GM18511 (cell line): ENCODE measurements around the gene FAM204A.

Experiments used
- ATAC-seq: cut with Tn5 transposase; IDR thresholded peaks from one replicate; pipeline ENCODE4 v1.9.1; 2021; ENCODE audit warnings: mild to moderate bottlenecking, moderate library complexity; ENCODE audit not compliant: unreplicated experiment

The FAM204A gene

GRCh38 chr10:118253397-118253796 is 88.7 kb downstream of the FAM204A start:
- no peak for ATAC-seq

GRCh38 chr10:118251791-118252190 is 90.3 kb downstream of the FAM204A start:
- ATAC-seq: no peak

- ATAC-seq: no peak
Observed at GRCh38 chr10:118249714-118250113, 92.4 kb downstream of the FAM204A start.
